Body of pancreas (tissue), 4 donors: Measurements from ENCODE around the gene TNNC2. TPM values are rescaled to one million over a fixed set of nuclear protein-coding genes. Genes with fewer than 3 reads are reported as not detected.
"Not testable (repeated sequence)": the region's sequence is repeated elsewhere in the genome, so short reads cannot be mapped to it uniquely, and the experiment has no call there.

ENCODE experiments used
- ATAC-seq: fragments of 150-250 bp; one replicate; pipeline ENCODE4 v1.9.1; 2016
- DNase-seq, 4 donors: peaks; one replicate each; pipeline ENCODE4 v3.0.0-alpha.2; 2019
- H3K27ac ChIP-seq, 4 donors: fragments of 200-600 bp; sonication (generic); 1 replicate in 3 of 4; 2 replicates in 1 of 4; pipeline versions ENCODE4 v1.5.1 to v1.6.1; 2016 to 2019; ENCODE audit warnings: mild to moderate bottlenecking in 1 of 4, mixed read lengths in 1 of 4, moderate library complexity in 1 of 4
- H3K27me3 ChIP-seq, 2 donors: fragments of 200-600 bp; sonication (generic); one replicate each; pipeline ENCODE4 v1.6.0; 2016; ENCODE audit warnings: mild to moderate bottlenecking in 1 of 2
- H3K36me3 ChIP-seq, 2 donors: fragments of 200-600 bp; sonication (generic); replicated peaks in 1 of 2; 2 replicates each; pipeline ENCODE4 v1.5.1; 2016; ENCODE audit warnings: low read depth in 2 of 2; ENCODE audit not compliant: insufficient read depth in 1 of 2
- H3K4me1 ChIP-seq: fragments of 200-600 bp; sonication (generic); one replicate; pipeline ENCODE4 v1.6.0; 2016
- H3K4me3 ChIP-seq, 2 donors: fragments of 200-600 bp; sonication (generic); 1 replicate in 1 of 2; 2 replicates in 1 of 2; pipeline ENCODE4 v1.5.1; 2016 to 2019
- H3K9me3 ChIP-seq, 3 donors: fragments of 200-600 bp; sonication (generic); 1 replicate in 2 of 3; 2 replicates in 1 of 3; pipeline ENCODE4 v1.5.1; 2016
- CTCF ChIP-seq, 7 experiments: fragments of 450-650 bp in 4 of 7; fragments of 200-600 bp in 3 of 7; sonication (generic) in 3 of 7; IDR thresholded peaks; one replicate each; pipeline ENCODE4 v1.5.1; 2016 to 2019; ENCODE audit warnings: antibody characterized with exemption in 7 of 7
- POLR2A ChIP-seq, 3 donors: fragments of 450-650 bp; IDR thresholded peaks; one replicate each; pipeline ENCODE4 v1.6.1; 2016; ENCODE audit warnings: antibody characterized with exemption in 3 of 3, mild to moderate bottlenecking in 2 of 3
- WGBS, 2 donors: methylation state at CpG; one replicate each; pipeline ENCODE4 v1.1.5; 2017; 5-methylcytosine and 5-hydroxymethylcytosine counted together
- intact Hi-C: fragments of 100-400 bp; cut with DNase I; formaldehyde crosslinking; loops from one replicate; pipeline ENCODE4 v1.15.1; 2023
- total RNA-seq, 2 donors: library from RNA; depleted of rRNA; stranded (reverse); fragments of >200 nt; gene quantifications; one replicate each; pipeline ENCODE4 v1.1.0, GENCODE V29; 2016

TNNC2 gene
- not detected for total RNA-seq

GRCh38 chr20:45827030-45827652 is at the start of gene TNNC2:
Gene TNNC2, minus strand, starts transcription at chr20:45827312. Its CDS starts 64 bp downstream, at chr20:45827248.
- intact Hi-C loops: no loop called here
- no peaks in the 10 kb centered on the region for H3K36me3 ChIP-seq

GRCh38 chr20:45874576-45874975 is 47.5 kb upstream of the TNNC2 start:
- no peak for DNase-seq
- TF ChIP-seq CTCF (IDR thresholded peaks at IDR 0.05) (no peak), POLR2A (IDR thresholded peaks at IDR 0.05) (no peak)
- 75 to 81% methylated on average over 4 of the region's 4 CpGs for WGBS, 2 donors

More at GRCh38 chr20:45827030-45827652, at the start of gene TNNC2:
- DNase-seq (no peak), ATAC-seq (no peak)
- Histone ChIP-seq H3K9me3 (no peaks in the 10 kb centered on the region), H3K27ac (no peak within 1 kb of the TSS), H3K4me1 (peaks cover 18% of the 10 kb centered on the region), H3K4me3 (no peak within 1 kb of the TSS), H3K27me3 (peaks cover 0 to 7% of the 10 kb centered on the region in 2 donors)
- TF ChIP-seq POLR2A (IDR thresholded peaks at IDR 0.05): no peak
- no peak for TF ChIP-seq CTCF (IDR thresholded peaks at IDR 0.05)
- WGBS, 2 donors: 78 to 90% methylated on average over 2 to 8 of the region's 8 CpGs

GRCh38 chr20:45874104-45874481 is 47.0 kb upstream of the TNNC2 start:
- WGBS, 2 donors: 89 to 92% methylated on average over 10 of the region's 10 CpGs
- H3K27ac ChIP-seq, H3K27me3 ChIP-seq, H3K36me3 ChIP-seq, intact Hi-C loops, H3K4me1 ChIP-seq, ATAC-seq, DNase-seq, H3K4me3 ChIP-seq, H3K9me3 ChIP-seq: not testable (repeated sequence)

More at GRCh38 chr20:45874576-45874975, 47.5 kb upstream of the TNNC2 start:
- intact Hi-C loops: no loop called here
- ATAC-seq: no peak
- Histone ChIP-seq H3K36me3 (peaks cover 0 to 3% of the 10 kb centered on the region in 2 donors), H3K4me1 (no peaks in the 10 kb centered on the region), H3K9me3 (no peaks in the 10 kb centered on the region), H3K27ac (no peak overlapping the region), H3K4me3 (no peak overlapping the region), H3K27me3 (no peaks in the 10 kb centered on the region)

GRCh38 chr20:45873409-45874103 is 46.4 kb upstream of the TNNC2 start:
- no peaks in the 10 kb centered on the region for H3K9me3 ChIP-seq
- no peaks in the 10 kb centered on the region for H3K27me3 ChIP-seq
- DNase-seq (no peak), ATAC-seq (no peak)
- intact Hi-C loops: no loop called here
- H3K4me3 ChIP-seq: no peak overlapping the region
- peaks cover 0 to 3% of the 10 kb centered on the region in 2 donors for H3K36me3 ChIP-seq
- no peaks in the 10 kb centered on the region for H3K4me1 ChIP-seq
- no peak overlapping the region for H3K27ac ChIP-seq
- 20 to 29% methylated on average over 1 of the region's 1 CpG for WGBS, 2 donors
- TF ChIP-seq POLR2A (IDR thresholded peaks at IDR 0.05) (no peak), CTCF (IDR thresholded peaks at IDR 0.05) (no peak)

- H3K4me3 ChIP-seq: no peak overlapping the region
- WGBS, 2 donors: 81 to 87% methylated on average over 4 of the region's 4 CpGs
- DNase-seq (no peak), ATAC-seq (no peak)
- TF ChIP-seq CTCF (IDR thresholded peaks at IDR 0.05) (no peak), POLR2A (IDR thresholded peaks at IDR 0.05) (no peak)
- H3K27me3 ChIP-seq: no peaks in the 10 kb centered on the region
- H3K4me1 ChIP-seq: no peaks in the 10 kb centered on the region
- H3K9me3 ChIP-seq: no peaks in the 10 kb centered on the region
- intact Hi-C loops: no loop called here
- H3K36me3 ChIP-seq: no peaks in the 10 kb centered on the region
- no peak overlapping the region for H3K27ac ChIP-seq
Observed at GRCh38 chr20:45872626-45873025, 45.5 kb upstream of the TNNC2 start.
